Kidney (tissue), 14 donors: Measurements from ENCODE around the gene NENF. TPM values are rescaled to one million over a fixed set of nuclear protein-coding genes. Genes with fewer than 3 reads are reported as not detected.
"Not testable (repeated sequence)": the region's sequence is repeated elsewhere in the genome, so short reads cannot be mapped to it uniquely, and the experiment has no call there.

ENCODE experiments used
- DNase-seq, 5 donors: peaks; one replicate each; pipeline ENCODE4 v3.0.0-alpha.2; 2013 to 2020
- FAIRE-seq: peaks from 2 replicates; lab custom pipeline; 2012; peaks lifted over from hg19 to GRCh38; lab: Jason Lieb, UNC
- H3K27ac ChIP-seq, 2 donors: one replicate each; pipeline ENCODE4 v1.7.0; 2013; ENCODE audit warnings: low read depth in 2 of 2, low read length in 2 of 2, inconsistent platforms in 1 of 2
- H3K27me3 ChIP-seq: one replicate; pipeline ENCODE4 v1.7.1; 2013; ENCODE audit warnings: low read length, inconsistent platforms; ENCODE audit not compliant: control insufficient read depth, insufficient read depth
- H3K36me3 ChIP-seq, 3 donors: one replicate each; pipeline versions ENCODE4 v1.7.0 to v1.7.1; 2013; ENCODE audit warnings: low read length in 3 of 3, control low read depth in 1 of 3, inconsistent platforms in 1 of 3; ENCODE audit not compliant: insufficient read depth in 3 of 3, control insufficient read depth in 2 of 3
- H3K4me1 ChIP-seq, 3 donors: one replicate each; pipeline versions ENCODE4 v1.7.0 to v1.7.1; 2013; ENCODE audit warnings: low read length in 3 of 3, inconsistent platforms in 1 of 3, low read depth in 1 of 3; ENCODE audit not compliant: control insufficient read depth in 2 of 3, insufficient read depth in 2 of 3
- H3K4me3 ChIP-seq, 3 donors: one replicate each; pipeline versions ENCODE4 v1.7.0 to v1.8.1; 2013; ENCODE audit warnings: low read length in 3 of 3, control low read depth in 1 of 3, inconsistent platforms in 1 of 3
- H3K9ac ChIP-seq, 3 donors: one replicate each; pipeline versions ENCODE4 v1.7.0 to v1.7.1; 2013; ENCODE audit warnings: low read length in 3 of 3, control low read depth in 1 of 3, inconsistent platforms in 1 of 3
- H3K9me3 ChIP-seq, 3 donors: one replicate each; pipeline versions ENCODE4 v1.7.0 to v1.7.1; 2013; ENCODE audit warnings: low read length in 3 of 3, control low read depth in 1 of 3, inconsistent platforms in 1 of 3; ENCODE audit not compliant: control insufficient read depth in 2 of 3, insufficient read depth in 1 of 3
- CTCF ChIP-seq: IDR thresholded peaks from 3 replicates; pipeline ENCODE4 v1.5.1; 2012; ENCODE audit warnings: mild to moderate bottlenecking, moderate library complexity, borderline replicate concordance; ENCODE audit not compliant: insufficient read depth; ENCODE audit errors: extremely low read depth
- intact Hi-C: fragments of 100-400 bp; cut with DNase I; formaldehyde crosslinking; loops from one replicate; pipeline ENCODE4 v1.11.1; 2022
- polyA plus RNA-seq: library from polyadenylated mRNA; stranded (reverse); fragments of 350-450 nt; fragmentation: Illumina TruSeq; extraction: RNeasy Lipid Tissue Mini Kit (QIAGEN cat#74804); gene quantifications from one replicate; pipeline ENCODE4 v1.2.3, GENCODE V29; 2014; ENCODE audit warnings: low read depth, low replicate concordance; ENCODE audit not compliant: insufficient read depth
- total RNA-seq: library from RNA; stranded (reverse); fragmentation: NEBNext Ultra II Directional; extraction: Animal tissue kit (Norgen Biotek cat#: 25700); gene quantifications from one replicate; pipeline ENCODE4 v1.2.1, GENCODE V29; 2021
- donor health status: control.
- donor health status: control.
- donor health status: control.
- donor health status: control.
- donor health status: control.
- donor health status: DM: yes; HTN: yes; CAD: no.
- donor health status: Normal renal cell carcinoma (clear cell type).

NENF gene
- total and polyA plus RNA-seq, 2 donors from 2014 or later: 63.0 to 210 TPM

GRCh38 chr1:212471891-212472675 is 39.4 kb downstream of the NENF start:
- Histone ChIP-seq H3K27me3 (no peaks in the 10 kb centered on the region), H3K27ac (no peak overlapping the region), H3K4me1 (peaks cover 0 to 2% (median 0%) of the 10 kb centered on the region in 3 donors), H3K9ac (no peak overlapping the region), H3K36me3 (no peaks in the 10 kb centered on the region), H3K4me3 (no peak overlapping the region), H3K9me3 (no peaks in the 10 kb centered on the region)
- intact Hi-C loops: no loop called here
- no peak for FAIRE-seq
- TF ChIP-seq CTCF: no peak
- DNase-seq: no peak

GRCh38 chr1:212473729-212474128 is 41.0 kb downstream of the NENF start:
- Histone ChIP-seq H3K27me3 (no peaks in the 10 kb centered on the region), H3K36me3 (no peaks in the 10 kb centered on the region), H3K27ac (no peak overlapping the region), H3K9ac (no peak overlapping the region), H3K4me1 (peaks cover 0 to 4% (median 0%) of the 10 kb centered on the region in 3 donors), H3K9me3 (no peaks in the 10 kb centered on the region), H3K4me3 (no peak overlapping the region)
- FAIRE-seq (no peak), DNase-seq (peak in 1 of 5 donors; percentile 19)
- intact Hi-C loops: no loop called here
- TF ChIP-seq CTCF: no peak

DNA sequence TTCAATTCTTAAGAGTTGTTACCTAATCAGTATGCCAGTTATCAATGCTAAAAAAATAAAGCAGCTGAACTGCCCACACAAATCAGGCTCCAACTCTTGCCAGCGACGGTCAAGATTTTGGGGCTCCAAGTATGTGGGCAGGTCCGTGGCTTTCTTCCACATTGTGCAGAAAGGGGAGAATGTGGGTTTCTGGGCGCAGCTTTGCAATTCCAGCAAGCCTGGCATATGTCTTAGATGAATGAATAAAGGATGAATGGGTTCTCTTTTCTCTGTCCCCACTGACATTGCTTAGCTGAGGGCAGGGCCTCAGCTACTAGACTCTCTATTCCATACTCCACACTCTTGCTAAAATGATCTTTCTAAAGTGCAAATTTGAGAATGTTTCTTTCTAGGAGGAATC is 42.4 kb downstream of the NENF start:
- no peak for TF ChIP-seq CTCF
- Histone ChIP-seq H3K27me3 (no peaks in the 10 kb centered on the region), H3K4me1 (peaks cover 0 to 4% (median 0%) of the 10 kb centered on the region in 3 donors), H3K9ac (no peak overlapping the region), H3K36me3 (no peaks in the 10 kb centered on the region), H3K27ac (no peak overlapping the region), H3K9me3 (no peaks in the 10 kb centered on the region), H3K4me3 (no peak overlapping the region)
- DNase-seq: no peak
- intact Hi-C loops: no loop called here
- no peak for FAIRE-seq

DNA sequence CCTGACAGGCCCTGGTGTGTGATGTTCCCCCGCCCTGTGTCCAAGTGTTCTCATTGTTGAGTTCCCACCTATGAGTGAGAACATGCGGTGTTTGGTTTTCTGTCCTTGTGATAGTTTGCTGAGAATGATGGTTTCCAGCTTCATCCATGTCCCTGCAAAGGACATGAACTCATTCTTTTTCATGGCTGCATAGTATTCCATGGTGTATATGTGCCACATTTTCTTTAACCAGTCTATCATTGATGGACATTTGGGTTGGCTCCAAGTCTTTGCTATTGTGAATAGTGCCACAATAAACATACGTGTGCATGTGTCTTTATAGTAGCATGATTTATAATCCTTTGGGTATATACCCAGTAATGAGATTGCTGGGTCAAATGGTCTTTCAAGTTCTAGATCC is 43.1 kb downstream of the NENF start:
- H3K36me3 ChIP-seq, H3K9ac ChIP-seq, H3K27me3 ChIP-seq, FAIRE-seq, H3K4me3 ChIP-seq, H3K4me1 ChIP-seq, H3K9me3 ChIP-seq, DNase-seq, intact Hi-C loops, H3K27ac ChIP-seq: not testable (repeated sequence)
